Stimulated activated memory B cell treated with anti-CD40 and anti-IgM and Interleukin-4, amounts not matched to agents 10 μg/mL and 1 μg/mL and 100 μg/mL, for 72 hours (primary cell): ENCODE results near the gene GPR25.
A peak's percentile ranks its signal among the peaks of the same experiment; 100 is the strongest.

Experiments used
- ATAC-seq: fragments of 150-1000 bp; cut with Tn5 transposase; 2 replicates; pipeline ENCODE4 v1.10.0; 2021
- H3K27ac Mint-ChIP-seq: one replicate; pipeline ENCODE4 v1.8.0; 2022; ENCODE audit warnings: mild to moderate bottlenecking, mixed read lengths
- H3K27me3 Mint-ChIP-seq: one replicate; pipeline ENCODE4 v1.8.0; 2022; ENCODE audit warnings: mixed read lengths
- H3K36me3 Mint-ChIP-seq: one replicate; pipeline ENCODE4 v1.8.0; 2022; ENCODE audit warnings: mixed read lengths
- H3K4me1 Mint-ChIP-seq: one replicate; pipeline ENCODE4 v1.8.0; 2022; ENCODE audit warnings: mixed read lengths
- H3K4me3 Mint-ChIP-seq: one replicate; pipeline ENCODE4 v1.8.0; 2022; ENCODE audit warnings: mild to moderate bottlenecking, moderate library complexity, mixed read lengths
- H3K9me3 Mint-ChIP-seq: one replicate; pipeline ENCODE4 v1.8.0; 2022; ENCODE audit warnings: mixed read lengths

Gene GPR25

DNA sequence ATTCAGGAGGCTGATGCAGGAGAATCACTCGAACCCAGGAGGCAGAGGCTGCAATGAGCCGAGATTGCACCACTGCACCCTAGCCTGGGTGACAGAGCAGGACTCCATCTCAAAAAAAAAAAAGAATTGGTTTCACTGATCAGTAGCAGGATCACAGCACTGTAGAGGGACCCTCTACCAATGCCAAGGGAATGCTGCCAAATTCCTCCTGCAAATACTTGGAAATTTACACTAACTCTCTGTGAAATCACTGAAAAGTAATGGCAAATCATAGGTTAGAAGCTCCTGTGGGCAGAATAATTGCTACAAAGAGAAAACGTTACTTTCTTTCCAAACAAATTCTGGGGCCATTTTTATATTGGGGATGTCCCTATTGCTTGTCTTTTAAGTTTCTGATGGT is 6.7 kb upstream of the GPR25 start:
- peaks cover 63% of the 10 kb centered on the region for H3K4me1 Mint-ChIP-seq
- no peaks in the 10 kb centered on the region for H3K36me3 Mint-ChIP-seq
- no peaks in the 10 kb centered on the region for H3K9me3 Mint-ChIP-seq
- H3K27me3 Mint-ChIP-seq, result no peaks in the 10 kb centered on the region
- no peak overlapping the region for H3K27ac Mint-ChIP-seq
- H3K4me3 Mint-ChIP-seq, result no peak overlapping the region
- ATAC-seq, result no peak

DNA sequence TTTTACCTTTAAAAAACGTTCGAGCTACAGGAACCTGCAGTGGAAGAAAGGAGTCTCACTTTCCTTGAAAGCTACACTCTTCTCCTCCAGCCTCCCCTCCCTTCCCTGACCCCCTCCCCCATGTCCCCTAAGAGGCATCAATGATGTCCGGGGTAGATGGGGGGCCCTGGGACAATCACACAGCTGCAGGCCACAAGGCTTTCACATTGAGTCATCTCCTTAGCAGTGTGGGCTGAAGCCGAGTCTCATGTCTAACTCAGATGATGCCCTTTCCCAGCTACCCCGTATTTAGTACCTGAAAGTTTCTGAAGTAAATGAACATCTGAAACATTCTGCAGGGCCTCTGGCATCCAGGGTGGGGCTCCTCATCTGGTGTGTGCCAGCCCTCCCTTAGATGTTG is 6.3 kb upstream of the GPR25 start:
- no peaks in the 10 kb centered on the region for H3K9me3 Mint-ChIP-seq
- no peak overlapping the region for H3K4me3 Mint-ChIP-seq
- H3K36me3 Mint-ChIP-seq, result no peaks in the 10 kb centered on the region
- H3K27ac Mint-ChIP-seq, result no peak overlapping the region
- no peaks in the 10 kb centered on the region for H3K27me3 Mint-ChIP-seq
- ATAC-seq, result peak; percentile 91
- peaks cover 67% of the 10 kb centered on the region for H3K4me1 Mint-ChIP-seq

DNA sequence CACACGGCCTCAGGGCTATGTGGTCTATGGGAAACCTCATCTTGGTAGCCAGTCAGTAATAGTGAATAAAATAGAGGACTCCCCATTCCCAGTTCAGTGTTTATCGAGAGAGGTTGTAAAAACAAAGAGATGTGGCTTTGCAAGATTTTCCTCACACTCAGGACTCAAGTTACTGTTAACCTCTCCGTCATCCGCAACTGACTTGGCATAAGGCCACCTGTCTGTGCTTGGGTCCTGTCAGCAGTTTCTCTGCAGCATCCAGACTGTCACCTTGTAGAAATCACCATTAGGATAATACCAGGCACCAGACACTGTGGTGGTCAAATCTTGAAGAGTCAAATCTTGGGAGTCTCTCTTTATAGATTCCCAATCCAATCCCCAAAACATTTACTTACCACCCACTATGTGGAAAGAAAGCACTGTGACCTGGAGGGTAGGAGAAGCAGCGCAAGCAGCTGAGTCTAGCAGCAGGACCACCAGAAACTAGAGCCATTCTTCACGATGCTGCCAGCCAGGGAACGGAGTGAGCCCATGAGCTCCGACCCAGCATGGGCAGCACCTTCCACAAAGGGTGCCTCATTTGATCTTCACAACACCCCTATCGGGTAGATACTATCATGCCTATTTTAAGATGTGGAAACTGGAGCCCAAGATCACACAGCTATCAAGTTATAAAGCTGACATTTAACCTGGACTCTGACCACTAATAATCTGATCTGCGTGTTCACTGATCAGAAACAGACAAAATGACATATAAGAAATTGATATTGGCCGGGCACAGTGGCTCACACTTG is 5.6 kb upstream of the GPR25 start:
- Mint-ChIP-seq H3K9me3 (no peaks in the 10 kb centered on the region), H3K4me3 (no peak overlapping the region), H3K36me3 (no peaks in the 10 kb centered on the region), H3K27ac (no peak overlapping the region), H3K4me1 (peaks cover 69% of the 10 kb centered on the region), H3K27me3 (no peaks in the 10 kb centered on the region)
- ATAC-seq, result no peak

DNA sequence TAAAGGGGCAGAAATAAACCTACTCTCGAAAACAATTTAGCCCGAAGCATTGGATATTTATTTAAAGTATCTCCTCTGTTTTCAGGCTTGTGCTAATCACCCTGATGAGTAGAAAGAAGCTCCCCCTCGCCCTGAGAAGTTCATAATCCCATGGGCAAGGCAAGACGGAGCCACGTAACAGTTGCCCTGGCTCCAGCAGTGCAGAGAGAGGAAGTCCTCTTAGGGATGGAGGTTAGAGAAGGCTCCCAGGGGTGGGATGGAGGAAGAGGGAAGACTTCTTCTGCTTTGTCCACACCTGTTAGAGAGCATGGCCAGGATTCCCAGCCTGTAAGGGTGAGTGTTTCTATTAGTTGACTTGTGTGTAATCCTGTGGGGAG is 3.4 kb upstream of the GPR25 start:
- ATAC-seq, result no peak
- Mint-ChIP-seq H3K27ac (peak overlapping the region; percentile 72), H3K4me1 (peaks cover 66% of the 10 kb centered on the region), H3K27me3 (peaks cover 10% of the 10 kb centered on the region), H3K4me3 (peak overlapping the region; percentile 60), H3K9me3 (no peaks in the 10 kb centered on the region), H3K36me3 (no peaks in the 10 kb centered on the region)

DNA sequence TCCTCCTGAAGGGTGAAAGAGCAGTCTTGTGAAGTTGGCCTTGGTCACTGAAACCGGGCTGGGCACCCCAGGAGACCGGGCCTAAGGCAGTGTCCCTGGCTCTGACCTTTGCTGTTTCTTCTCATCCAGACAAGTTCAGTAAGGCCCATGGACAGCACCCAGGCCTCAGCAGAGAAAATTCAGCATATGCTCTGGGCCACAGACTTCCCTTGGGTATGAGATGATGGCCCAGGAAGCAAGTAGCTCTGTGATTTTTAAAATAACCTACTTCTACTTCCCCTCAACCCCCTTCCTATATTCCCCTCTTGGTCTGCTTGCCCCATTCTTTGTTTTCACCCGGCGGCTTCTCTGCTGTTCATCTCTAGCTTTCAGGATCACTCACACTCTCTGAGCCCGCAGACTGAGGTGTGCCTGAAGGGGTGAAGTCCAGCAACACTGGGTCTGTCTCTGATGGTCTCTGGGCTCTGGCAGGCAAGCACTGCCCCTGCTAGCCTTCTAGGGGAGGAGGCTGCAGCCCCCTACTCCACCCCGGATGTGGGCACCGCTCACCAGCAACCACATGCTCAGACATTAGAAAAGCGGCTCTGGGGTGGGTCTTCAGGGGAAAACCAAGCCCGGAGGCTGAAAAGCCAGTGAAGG is 2.9 kb upstream of the GPR25 start:
- H3K4me3 Mint-ChIP-seq, result peak overlapping the region; percentile 39
- H3K36me3 Mint-ChIP-seq, result no peaks in the 10 kb centered on the region
- H3K4me1 Mint-ChIP-seq, result peaks cover 69% of the 10 kb centered on the region
- no peaks in the 10 kb centered on the region for H3K9me3 Mint-ChIP-seq
- peak; percentile 78 for ATAC-seq
- H3K27me3 Mint-ChIP-seq, result peaks cover 15% of the 10 kb centered on the region
- H3K27ac Mint-ChIP-seq, result peak overlapping the region; percentile 72

DNA sequence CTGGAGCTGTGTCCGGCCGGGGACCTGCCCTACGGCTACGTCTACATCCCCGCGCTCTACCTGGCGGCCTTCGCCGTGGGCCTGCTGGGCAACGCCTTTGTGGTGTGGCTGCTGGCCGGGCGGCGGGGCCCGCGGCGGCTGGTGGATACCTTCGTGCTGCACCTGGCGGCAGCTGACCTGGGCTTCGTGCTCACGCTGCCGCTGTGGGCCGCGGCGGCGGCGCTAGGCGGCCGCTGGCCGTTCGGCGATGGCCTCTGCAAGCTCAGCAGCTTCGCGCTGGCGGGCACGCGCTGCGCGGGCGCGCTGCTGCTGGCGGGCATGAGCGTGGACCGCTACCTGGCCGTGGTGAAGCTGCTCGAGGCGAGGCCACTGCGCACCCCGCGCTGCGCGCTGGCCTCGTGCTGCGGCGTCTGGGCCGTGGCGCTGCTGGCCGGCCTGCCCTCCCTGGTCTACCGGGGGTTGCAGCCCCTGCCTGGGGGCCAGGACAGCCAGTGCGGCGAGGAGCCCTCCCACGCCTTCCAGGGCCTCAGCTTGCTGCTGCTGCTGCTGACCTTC is 412 bp downstream of the GPR25 start:
- H3K4me3 Mint-ChIP-seq, result peak overlapping the region; percentile 72
- no peaks in the 10 kb centered on the region for H3K36me3 Mint-ChIP-seq
- ATAC-seq, result no peak
- H3K4me1 Mint-ChIP-seq, result peaks cover 55% of the 10 kb centered on the region
- peak overlapping the region; percentile 78 for H3K27ac Mint-ChIP-seq
- no peaks in the 10 kb centered on the region for H3K9me3 Mint-ChIP-seq
- peaks cover 16% of the 10 kb centered on the region for H3K27me3 Mint-ChIP-seq

DNA sequence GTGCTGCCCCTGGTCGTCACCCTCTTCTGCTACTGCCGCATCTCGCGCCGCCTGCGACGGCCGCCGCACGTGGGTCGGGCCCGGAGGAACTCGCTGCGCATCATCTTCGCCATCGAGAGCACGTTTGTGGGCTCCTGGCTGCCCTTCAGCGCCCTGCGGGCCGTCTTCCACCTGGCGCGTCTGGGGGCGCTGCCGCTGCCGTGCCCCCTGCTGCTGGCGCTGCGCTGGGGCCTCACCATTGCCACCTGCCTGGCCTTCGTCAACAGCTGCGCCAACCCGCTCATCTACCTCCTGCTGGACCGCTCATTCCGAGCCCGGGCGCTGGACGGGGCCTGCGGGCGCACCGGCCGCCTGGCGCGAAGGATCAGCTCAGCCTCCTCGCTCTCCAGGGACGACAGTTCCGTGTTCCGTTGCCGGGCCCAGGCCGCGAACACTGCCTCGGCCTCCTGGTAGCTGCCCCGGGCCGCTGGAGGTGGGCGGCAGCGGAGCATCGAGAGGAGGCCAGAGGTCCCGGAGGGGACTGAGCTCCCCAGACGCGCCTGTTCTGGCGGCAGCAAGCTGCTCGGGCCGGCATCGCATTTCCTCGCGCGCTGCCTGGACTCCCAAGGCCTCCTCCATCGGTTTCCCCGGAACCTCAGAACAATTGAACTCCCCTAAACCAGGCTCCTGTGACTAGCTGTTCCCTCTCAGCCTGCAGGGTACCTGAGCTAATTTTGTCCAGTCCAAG is 1.1 kb downstream of the GPR25 start:
- H3K9me3 Mint-ChIP-seq, result no peaks in the 10 kb centered on the region
- H3K4me3 Mint-ChIP-seq, result peak overlapping the region; percentile 72
- H3K27ac Mint-ChIP-seq, result peak overlapping the region; percentile 78
- peaks cover 59% of the 10 kb centered on the region for H3K4me1 Mint-ChIP-seq
- H3K27me3 Mint-ChIP-seq, result peaks cover 16% of the 10 kb centered on the region
- H3K36me3 Mint-ChIP-seq, result no peaks in the 10 kb centered on the region
- peak; percentile 17 for ATAC-seq

DNA sequence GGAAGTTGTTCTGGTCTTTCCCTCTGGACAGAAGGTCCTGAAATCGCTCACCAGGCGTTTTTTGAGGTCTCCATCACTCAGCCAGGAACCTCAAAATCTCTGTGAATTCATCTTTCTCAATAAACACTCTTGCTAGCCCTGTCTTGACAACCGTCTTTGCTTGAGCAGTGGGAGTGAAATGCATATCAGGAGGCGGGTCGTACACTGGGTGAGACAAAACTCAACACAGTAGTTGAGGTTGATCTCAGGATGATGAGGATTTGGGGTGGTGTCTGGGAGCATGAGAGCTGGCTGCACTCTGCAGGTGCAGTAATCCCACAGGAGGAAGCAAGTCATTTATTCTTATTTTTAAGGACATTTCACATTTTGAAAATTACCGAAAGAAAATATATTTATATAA is 1.9 kb downstream of the GPR25 start:
- no peaks in the 10 kb centered on the region for H3K9me3 Mint-ChIP-seq
- ATAC-seq, result no peak
- H3K4me3 Mint-ChIP-seq, result peak overlapping the region; percentile 15
- peaks cover 16% of the 10 kb centered on the region for H3K27me3 Mint-ChIP-seq
- peaks cover 53% of the 10 kb centered on the region for H3K4me1 Mint-ChIP-seq
- H3K27ac Mint-ChIP-seq, result peak overlapping the region; percentile 78
- H3K36me3 Mint-ChIP-seq, result no peaks in the 10 kb centered on the region

DNA sequence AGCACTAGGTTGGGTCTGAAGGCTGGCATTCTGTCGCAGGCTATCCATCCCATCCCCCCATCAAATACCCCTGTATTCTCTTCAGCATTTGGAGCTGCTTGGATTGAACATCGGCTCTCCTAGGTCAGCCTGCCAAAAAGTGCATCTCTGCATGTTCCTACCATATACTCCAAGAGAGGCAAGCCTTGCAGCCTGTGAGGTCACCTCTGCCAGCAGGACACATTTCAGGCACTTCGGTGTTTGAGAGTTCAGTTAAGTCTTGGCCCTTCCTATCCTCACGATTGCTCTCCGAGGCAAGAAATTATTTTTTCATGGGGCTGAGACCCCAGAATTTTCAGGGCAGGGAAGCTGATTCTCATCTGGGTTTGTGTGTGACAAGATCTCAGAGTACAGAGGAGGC is 2.6 kb downstream of the GPR25 start:
- H3K27ac Mint-ChIP-seq, result no peak overlapping the region
- no peak overlapping the region for H3K4me3 Mint-ChIP-seq
- no peaks in the 10 kb centered on the region for H3K9me3 Mint-ChIP-seq
- H3K4me1 Mint-ChIP-seq, result peaks cover 51% of the 10 kb centered on the region
- no peaks in the 10 kb centered on the region for H3K36me3 Mint-ChIP-seq
- ATAC-seq, result no peak
- H3K27me3 Mint-ChIP-seq, result peaks cover 16% of the 10 kb centered on the region

DNA sequence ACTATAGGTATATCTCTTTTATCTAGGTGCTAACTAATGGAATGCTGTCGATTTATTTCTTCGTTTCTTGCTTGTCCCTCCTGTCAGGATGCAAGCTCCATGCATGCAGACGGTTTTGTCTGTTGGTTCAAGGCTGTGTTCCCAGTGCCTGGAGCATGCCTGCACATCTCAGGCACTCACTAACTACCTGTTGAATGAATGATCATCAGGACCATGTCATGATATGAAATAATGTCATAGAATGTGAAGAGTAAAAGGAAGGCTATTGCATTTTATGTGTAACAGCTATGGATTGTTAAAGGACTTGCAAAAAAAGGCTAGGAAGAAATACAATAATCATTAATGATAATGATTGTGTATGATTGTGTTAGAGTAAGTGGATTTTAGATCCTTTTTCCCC is 4.2 kb downstream of the GPR25 start:
- Mint-ChIP-seq H3K4me3 (no peak overlapping the region), H3K9me3 (no peaks in the 10 kb centered on the region), H3K36me3 (no peaks in the 10 kb centered on the region), H3K4me1 (peaks cover 40% of the 10 kb centered on the region), H3K27me3 (peaks cover 16% of the 10 kb centered on the region), H3K27ac (no peak overlapping the region)
- no peak for ATAC-seq

DNA sequence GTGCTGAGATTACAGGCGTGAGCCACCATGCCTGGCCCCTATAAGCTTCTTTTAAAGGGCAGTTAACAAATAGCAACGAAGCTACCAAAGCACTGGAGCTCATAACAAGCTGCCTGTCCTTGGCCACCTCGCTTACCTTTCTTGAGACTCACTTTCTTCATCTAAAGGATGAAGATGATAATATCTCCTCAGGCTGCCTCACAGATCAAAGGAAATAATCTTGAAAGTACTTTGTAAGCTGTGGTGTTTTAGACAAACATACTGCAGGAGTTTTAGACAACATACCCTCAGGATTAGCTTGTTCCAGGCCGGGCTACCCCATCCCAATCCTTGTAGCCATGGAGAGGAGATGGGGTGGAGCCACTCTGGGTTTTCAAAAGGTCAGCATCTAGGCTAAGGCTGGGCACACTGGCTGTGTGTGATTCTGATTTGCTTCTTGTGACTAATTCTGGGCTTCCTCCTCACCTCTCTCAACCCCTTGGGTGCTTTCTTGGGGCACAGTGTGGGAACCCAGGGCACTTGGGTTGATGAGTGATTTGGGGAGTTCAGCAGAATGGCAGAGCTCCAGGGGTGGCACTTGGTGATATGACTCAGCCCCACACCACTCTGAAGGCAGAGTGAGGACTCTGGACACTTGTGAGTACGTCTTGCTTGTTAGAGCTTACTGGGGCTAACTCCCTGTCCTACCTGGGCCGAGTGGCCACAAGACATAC is 5.2 kb downstream of the GPR25 start:
- ATAC-seq, result peak; percentile 92
- no peaks in the 10 kb centered on the region for H3K9me3 Mint-ChIP-seq
- peak overlapping the region; percentile 30 for H3K27ac Mint-ChIP-seq
- H3K36me3 Mint-ChIP-seq, result no peaks in the 10 kb centered on the region
- H3K27me3 Mint-ChIP-seq, result peaks cover 16% of the 10 kb centered on the region
- H3K4me1 Mint-ChIP-seq, result peaks cover 38% of the 10 kb centered on the region
- H3K4me3 Mint-ChIP-seq, result no peak overlapping the region

DNA sequence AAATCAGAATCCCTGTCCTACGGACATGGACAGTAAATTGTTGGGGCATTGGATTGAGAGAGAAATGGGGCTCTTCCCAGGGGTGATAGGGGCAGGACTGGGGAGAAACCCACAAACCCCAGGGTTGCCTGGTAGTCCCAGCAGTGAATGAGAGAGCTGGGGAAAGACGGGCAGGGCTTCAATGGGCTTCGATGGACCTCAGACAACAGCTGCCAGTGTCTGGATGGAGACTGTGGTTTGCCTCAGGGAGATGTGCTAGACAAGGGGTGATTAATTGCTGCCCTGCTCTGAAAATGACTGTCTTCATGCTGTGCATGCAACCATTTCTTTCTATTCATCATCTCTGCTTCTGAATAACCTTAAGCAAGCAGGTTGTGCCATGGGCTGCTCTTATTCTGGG is 7.4 kb downstream of the GPR25 start:
- H3K4me3 Mint-ChIP-seq, result no peak overlapping the region
- H3K27me3 Mint-ChIP-seq, result no peaks in the 10 kb centered on the region
- H3K4me1 Mint-ChIP-seq, result peaks cover 24% of the 10 kb centered on the region
- ATAC-seq, result peak; percentile 63
- no peaks in the 10 kb centered on the region for H3K9me3 Mint-ChIP-seq
- no peaks in the 10 kb centered on the region for H3K36me3 Mint-ChIP-seq
- H3K27ac Mint-ChIP-seq, result no peak overlapping the region

DNA sequence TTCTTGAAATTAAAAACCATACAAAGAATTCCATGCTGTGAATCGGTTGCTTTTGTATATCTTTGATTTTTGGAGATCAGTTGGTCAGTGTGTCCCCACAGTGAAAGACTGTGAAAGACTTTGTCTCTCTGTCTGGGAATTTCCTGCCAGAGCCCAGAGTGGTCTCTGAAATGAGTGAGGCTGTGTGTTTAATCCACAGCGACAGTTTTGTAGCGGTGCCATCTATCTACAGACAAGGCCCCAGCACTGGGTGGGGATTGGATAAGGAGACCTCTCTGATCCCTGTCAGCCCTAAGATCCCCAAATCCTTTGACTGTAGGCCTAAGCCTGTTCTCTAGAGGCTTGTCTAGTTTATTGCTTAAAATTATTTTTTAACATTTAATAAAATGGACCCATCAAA is 10.3 kb downstream of the GPR25 start:
- Mint-ChIP-seq H3K4me3 (no peak overlapping the region), H3K9me3 (no peaks in the 10 kb centered on the region), H3K4me1 (peaks cover 32% of the 10 kb centered on the region), H3K36me3 (no peaks in the 10 kb centered on the region), H3K27me3 (no peaks in the 10 kb centered on the region), H3K27ac (no peak overlapping the region)
- no peak for ATAC-seq

DNA sequence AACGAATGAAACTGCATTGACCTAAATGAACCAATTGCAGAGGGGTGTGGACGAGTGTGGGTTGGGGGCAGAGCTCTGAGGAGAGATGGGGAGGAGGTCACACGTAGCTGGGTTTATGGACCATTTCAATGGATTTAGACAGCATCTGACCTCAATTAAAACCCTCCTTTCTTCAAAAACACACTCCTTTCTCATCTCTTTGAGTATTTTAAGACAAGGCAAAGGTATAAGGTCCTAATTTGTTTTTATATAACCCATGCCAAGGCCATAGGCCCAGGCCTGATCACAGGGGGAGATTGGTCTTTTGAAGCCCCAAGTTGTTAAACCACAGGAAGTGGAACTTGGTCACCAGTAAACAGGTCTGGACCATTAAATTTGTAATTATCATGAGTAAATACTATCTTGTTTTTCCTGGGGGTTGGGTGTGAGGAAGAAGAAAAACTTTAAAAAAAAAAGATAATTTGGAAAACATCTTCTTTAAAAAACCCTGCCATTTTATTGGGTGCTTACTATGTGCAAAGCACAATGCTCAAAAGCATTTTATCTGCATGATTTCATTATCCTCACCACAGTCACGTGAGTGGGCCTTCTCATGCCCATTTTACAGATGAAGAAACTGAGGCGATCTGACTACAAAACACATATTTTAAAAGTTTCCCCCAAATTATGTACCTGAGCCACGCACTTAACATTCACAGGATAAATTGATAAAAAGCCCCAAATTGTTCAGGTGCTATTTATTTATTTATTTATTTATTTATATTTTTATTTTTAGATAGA is 13.0 kb downstream of the GPR25 start:
- Mint-ChIP-seq H3K4me1 (peaks cover 49% of the 10 kb centered on the region), H3K9me3 (no peaks in the 10 kb centered on the region), H3K4me3 (no peak overlapping the region), H3K36me3 (no peaks in the 10 kb centered on the region), H3K27me3 (peaks cover 7% of the 10 kb centered on the region), H3K27ac (no peak overlapping the region)
- ATAC-seq, result no peak
